KG1 (cell line): Measurements from ENCODE around the gene ERICH6.

Experiments used
- DNase-seq: peaks from one replicate; lab custom pipeline; 2025; lab: John Stamatoyannopoulos, UW

ERICH6 gene

GRCh38 chr3:150613034-150613433 is 90.7 kb downstream of the ERICH6 start:
- no peak for DNase-seq

- no peak for DNase-seq
Measured at GRCh38 chr3:150612494-150612893, 91.2 kb downstream of the ERICH6 start.

GRCh38 chr3:150611666-150612065 is 92.1 kb downstream of the ERICH6 start:
- DNase-seq: no peak

GRCh38 chr3:150610785-150611184 is 92.9 kb downstream of the ERICH6 start:
- no peak for DNase-seq

GRCh38 chr3:150609988-150610387 is 93.7 kb downstream of the ERICH6 start:
- no peak for DNase-seq
